Karpas-422 (cell line): ENCODE data around the gene TEX9. TPM values are rescaled to one million over a fixed set of nuclear protein-coding genes. Genes with fewer than 3 reads are reported as not detected.
"Not testable (repeated sequence)": the region's sequence is repeated elsewhere in the genome, so short reads cannot be mapped to it uniquely, and the experiment has no call there.

Experiments
- DNase-seq: peaks from one replicate; pipeline ENCODE4 v3.0.0-alpha.2; 2015
- H2AFZ ChIP-seq: fragments of 200-600 bp; sonication (generic); 2 replicates; pipeline ENCODE4 v1.6.1; 2014; ENCODE audit warnings: antibody characterized with exemption, low read length, mixed read lengths
- H3K27ac ChIP-seq: fragments of 200-600 bp; sonication (generic); 2 replicates; pipeline ENCODE4 v1.5.1; 2014; ENCODE audit warnings: mild to moderate bottlenecking, low read length, moderate library complexity
- H3K27me3 ChIP-seq: fragments of 200-600 bp; sonication (generic); 2 replicates; pipeline ENCODE4 v1.6.1; 2014; ENCODE audit warnings: low read length, mixed read lengths
- H3K36me3 ChIP-seq: fragments of 200-600 bp; sonication (generic); 2 replicates; pipeline ENCODE4 v1.6.1; 2014; ENCODE audit warnings: low read length, mixed read lengths; ENCODE audit not compliant: insufficient read depth
- H3K4me1 ChIP-seq: fragments of 200-600 bp; sonication (generic); 2 replicates; pipeline ENCODE4 v1.6.1; 2014; ENCODE audit warnings: mild to moderate bottlenecking, low read length, mixed read lengths
- H3K4me2 ChIP-seq: fragments of 200-600 bp; sonication (generic); 2 replicates; pipeline ENCODE4 v1.6.1; 2014; ENCODE audit warnings: low read length, low read depth, mild to moderate bottlenecking; ENCODE audit not compliant: poor library complexity, severe bottlenecking
- H3K4me3 ChIP-seq: fragments of 200-600 bp; sonication (generic); 2 replicates; pipeline ENCODE4 v1.5.1; 2014; ENCODE audit warnings: mild to moderate bottlenecking, antibody characterized with exemption, low read length, mixed read lengths
- H3K79me2 ChIP-seq: fragments of 200-600 bp; sonication (generic); 2 replicates; pipeline ENCODE4 v1.6.1; 2014; ENCODE audit warnings: mild to moderate bottlenecking, low read length, mixed read lengths
- H3K9ac ChIP-seq: fragments of 200-600 bp; sonication (generic); 2 replicates; pipeline ENCODE4 v1.6.0; 2014; ENCODE audit warnings: low read length
- H3K9me2 ChIP-seq: fragments of 200-600 bp; sonication (generic), shearing (Covaris generic); replicated peaks from 2 replicates; pipeline ENCODE4 v1.6.0; 2014; ENCODE audit warnings: mild to moderate bottlenecking, low read length, moderate library complexity; ENCODE audit not compliant: insufficient read depth
- H3K9me3 ChIP-seq: fragments of 300-700, 200-600 bp; sonication (generic); 2 replicates; pipeline ENCODE4 v1.6.1; 2014; ENCODE audit warnings: low read length, mixed read lengths
- H4K20me1 ChIP-seq: fragments of 200-600 bp; sonication (generic); 2 replicates; pipeline ENCODE4 v1.6.1; 2014; ENCODE audit warnings: mild to moderate bottlenecking, antibody characterized with exemption, low read length, low read depth; ENCODE audit not compliant: insufficient read depth
- total RNA-seq: library from RNA; depleted of rRNA; stranded (reverse); fragments of >200 nt; shearing (Covaris generic); gene quantifications from 2 replicates; pipeline ENCODE4 v1.2.3, GENCODE V29; 2014; ENCODE audit warnings: low replicate concordance

The TEX9 gene
- total RNA-seq, 1 experiment from 2014 or later = 8.9 TPM

- not testable (repeated sequence) for H3K79me2 ChIP-seq, H3K9ac ChIP-seq, H3K27ac ChIP-seq, H4K20me1 ChIP-seq, H3K4me1 ChIP-seq, H3K9me2 ChIP-seq, H3K4me3 ChIP-seq, H3K27me3 ChIP-seq, H3K9me3 ChIP-seq, H3K36me3 ChIP-seq, DNase-seq, H2AFZ ChIP-seq, H3K4me2 ChIP-seq
These were observed 32.1 kb downstream of the TEX9 start for GRCh38 chr15:56397325-56397724.

GRCh38 chr15:56399209-56399608 is 34.0 kb downstream of the TEX9 start:
- not testable (repeated sequence) for H3K36me3 ChIP-seq, H3K9me3 ChIP-seq, H3K9ac ChIP-seq, H3K27me3 ChIP-seq, H3K27ac ChIP-seq, H3K4me1 ChIP-seq, H3K4me3 ChIP-seq, H3K9me2 ChIP-seq, H3K79me2 ChIP-seq, DNase-seq, H4K20me1 ChIP-seq, H3K4me2 ChIP-seq, H2AFZ ChIP-seq

GRCh38 chr15:56410721-56411120 is 45.5 kb downstream of the TEX9 start:
- H3K9ac ChIP-seq = no peak overlapping the region
- no peaks in the 10 kb centered on the region for H3K27me3 ChIP-seq
- H3K4me3 ChIP-seq = no peak overlapping the region
- no peaks in the 10 kb centered on the region for H4K20me1 ChIP-seq
- no peak for DNase-seq
- no peak overlapping the region for H2AFZ ChIP-seq
- H3K4me1 ChIP-seq = no peaks in the 10 kb centered on the region
- H3K4me2 ChIP-seq = no peak overlapping the region
- no peak overlapping the region for H3K27ac ChIP-seq
- 0 out of 2 replicates have a peak, but pooled peaks cover under 1% of the 10 kb centered on the region for H3K9me2 ChIP-seq
- no peaks in the 10 kb centered on the region for H3K79me2 ChIP-seq
- H3K36me3 ChIP-seq = no peaks in the 10 kb centered on the region
- no peaks in the 10 kb centered on the region for H3K9me3 ChIP-seq

- Histone ChIP-seq H3K27me3 (no peaks in the 10 kb centered on the region), H4K20me1 (no peaks in the 10 kb centered on the region)
These were observed 46.0 kb downstream of the TEX9 start for GRCh38 chr15:56411122-56411749.

GRCh38 chr15:56413114-56413733 is 48.0 kb downstream of the TEX9 start:
- H3K9me3 ChIP-seq, H3K4me2 ChIP-seq, H3K27ac ChIP-seq, H4K20me1 ChIP-seq, H3K79me2 ChIP-seq, H3K36me3 ChIP-seq, H2AFZ ChIP-seq, H3K4me3 ChIP-seq, H3K27me3 ChIP-seq, H3K9me2 ChIP-seq, H3K9ac ChIP-seq, H3K4me1 ChIP-seq: not testable (repeated sequence)
- DNase-seq = peak; percentile 19

More at GRCh38 chr15:56411122-56411749, 46.0 kb downstream of the TEX9 start:
- Histone ChIP-seq H3K4me3 (no peak overlapping the region), H3K36me3 (no peaks in the 10 kb centered on the region), H3K27ac (no peak overlapping the region), H3K9me3 (no peaks in the 10 kb centered on the region), H2AFZ (no peak overlapping the region), H3K4me1 (no peaks in the 10 kb centered on the region), H3K79me2 (no peaks in the 10 kb centered on the region), H3K9ac (no peak overlapping the region), H3K4me2 (no peak overlapping the region), H3K9me2 (no peaks in the 10 kb centered on the region)
- no peak for DNase-seq

GRCh38 chr15:56425276-56425675 is 60.0 kb downstream of the TEX9 start:
- peaks cover 10% of the 10 kb centered on the region; the same call in 1 of the 2 replicates for H3K9me3 ChIP-seq
- H3K79me2 ChIP-seq = no peaks in the 10 kb centered on the region
- no peak overlapping the region for H2AFZ ChIP-seq
- no peaks in the 10 kb centered on the region for H4K20me1 ChIP-seq
- H3K4me1 ChIP-seq = no peaks in the 10 kb centered on the region
- no peaks in the 10 kb centered on the region for H3K27me3 ChIP-seq
- H3K27ac ChIP-seq = no peak overlapping the region
- no peak overlapping the region for H3K9ac ChIP-seq
- no peak for DNase-seq
- peaks cover 50% of the 10 kb centered on the region for H3K36me3 ChIP-seq
- H3K4me3 ChIP-seq = no peak overlapping the region
- no peaks in the 10 kb centered on the region for H3K9me2 ChIP-seq
- no peak overlapping the region for H3K4me2 ChIP-seq

- no peaks in the 10 kb centered on the region for H3K27me3 ChIP-seq
- H3K9me3 ChIP-seq = peaks cover 10% of the 10 kb centered on the region; the same call in 1 of the 2 replicates
- DNase-seq = no peak
- no peak overlapping the region for H3K9ac ChIP-seq
- H2AFZ ChIP-seq = no peak overlapping the region
- no peaks in the 10 kb centered on the region for H3K79me2 ChIP-seq
- no peak overlapping the region for H3K4me3 ChIP-seq
- H3K9me2 ChIP-seq = no peaks in the 10 kb centered on the region
- H3K4me2 ChIP-seq = no peak overlapping the region
- H3K27ac ChIP-seq = no peak overlapping the region
- H3K36me3 ChIP-seq = peaks cover 49% of the 10 kb centered on the region
- no peaks in the 10 kb centered on the region for H4K20me1 ChIP-seq
- H3K4me1 ChIP-seq = no peaks in the 10 kb centered on the region
These were observed 60.8 kb downstream of the TEX9 start for GRCh38 chr15:56425976-56426375.

- no peak overlapping the region for H2AFZ ChIP-seq
- no peaks in the 10 kb centered on the region for H3K9me2 ChIP-seq
- no peaks in the 10 kb centered on the region for H3K4me1 ChIP-seq
- no peak overlapping the region for H3K4me2 ChIP-seq
- peaks cover 10% of the 10 kb centered on the region; the same call in 1 of the 2 replicates for H3K9me3 ChIP-seq
- H3K4me3 ChIP-seq = no peak overlapping the region
- H3K27me3 ChIP-seq = no peaks in the 10 kb centered on the region
- no peaks in the 10 kb centered on the region for H3K79me2 ChIP-seq
- peak; percentile 77 for DNase-seq
- no peak overlapping the region for H3K9ac ChIP-seq
- no peaks in the 10 kb centered on the region for H4K20me1 ChIP-seq
- H3K36me3 ChIP-seq = peaks cover 49% of the 10 kb centered on the region
- H3K27ac ChIP-seq = no peak overlapping the region
These were observed 63.7 kb downstream of the TEX9 start for GRCh38 chr15:56428821-56429458.
